Erythroblast (primary cell): Measurements from ENCODE around the gene LAIR2.
"Not testable (repeated sequence)": the region's sequence is repeated elsewhere in the genome, so short reads cannot be mapped to it uniquely, and the experiment has no call there.

Experiments
- GATA1 ChIP-seq: IDR thresholded peaks from 2 replicates; pipeline ENCODE4 v1.6.1; 2011; ENCODE audit warnings: low read depth, mild to moderate bottlenecking, control low read depth, low read length, moderate library complexity
- POLR2A ChIP-seq: IDR thresholded peaks from 2 replicates; pipeline ENCODE4 v1.6.1; 2011; ENCODE audit warnings: mild to moderate bottlenecking, low read length

DNA sequence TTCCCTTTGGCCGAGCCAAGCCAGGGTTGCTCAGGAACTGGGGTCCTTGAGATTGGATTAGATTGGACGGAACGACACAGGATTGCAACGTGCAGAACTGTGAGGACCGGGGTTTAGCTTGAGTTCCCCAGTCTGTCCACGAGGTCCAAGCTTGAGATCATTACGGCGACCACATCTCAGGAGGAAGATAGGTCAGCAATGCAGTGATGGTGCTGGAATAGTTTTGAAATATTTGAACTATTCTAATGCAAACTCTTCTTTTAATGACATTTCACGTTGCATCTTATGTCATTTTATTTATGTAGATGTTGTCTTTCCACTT is 4.2 kb upstream of the LAIR2 start:
- TF ChIP-seq POLR2A, GATA1: not testable (repeated sequence)
